GM12801 (cell line): ENCODE measurements around the gene CPN2.

Experiments
- TF ChIP-seq, protein P1 (sequence below): IDR thresholded peaks from one replicate; pipeline ENCODE4 v1.5.1; 2011; ENCODE audit warnings: control low read depth; ENCODE audit not compliant: insufficient read length; ENCODE audit errors: extremely low read depth

The CPN2 gene

GRCh38 chr3:194386648-194387047 is 35.5 kb upstream of the CPN2 start:
- TF ChIP-seq, protein P1, sequence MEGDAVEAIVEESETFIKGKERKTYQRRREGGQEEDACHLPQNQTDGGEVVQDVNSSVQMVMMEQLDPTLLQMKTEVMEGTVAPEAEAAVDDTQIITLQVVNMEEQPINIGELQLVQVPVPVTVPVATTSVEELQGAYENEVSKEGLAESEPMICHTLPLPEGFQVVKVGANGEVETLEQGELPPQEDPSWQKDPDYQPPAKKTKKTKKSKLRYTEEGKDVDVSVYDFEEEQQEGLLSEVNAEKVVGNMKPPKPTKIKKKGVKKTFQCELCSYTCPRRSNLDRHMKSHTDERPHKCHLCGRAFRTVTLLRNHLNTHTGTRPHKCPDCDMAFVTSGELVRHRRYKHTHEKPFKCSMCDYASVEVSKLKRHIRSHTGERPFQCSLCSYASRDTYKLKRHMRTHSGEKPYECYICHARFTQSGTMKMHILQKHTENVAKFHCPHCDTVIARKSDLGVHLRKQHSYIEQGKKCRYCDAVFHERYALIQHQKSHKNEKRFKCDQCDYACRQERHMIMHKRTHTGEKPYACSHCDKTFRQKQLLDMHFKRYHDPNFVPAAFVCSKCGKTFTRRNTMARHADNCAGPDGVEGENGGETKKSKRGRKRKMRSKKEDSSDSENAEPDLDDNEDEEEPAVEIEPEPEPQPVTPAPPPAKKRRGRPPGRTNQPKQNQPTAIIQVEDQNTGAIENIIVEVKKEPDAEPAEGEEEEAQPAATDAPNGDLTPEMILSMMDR, result no peak

DNA sequence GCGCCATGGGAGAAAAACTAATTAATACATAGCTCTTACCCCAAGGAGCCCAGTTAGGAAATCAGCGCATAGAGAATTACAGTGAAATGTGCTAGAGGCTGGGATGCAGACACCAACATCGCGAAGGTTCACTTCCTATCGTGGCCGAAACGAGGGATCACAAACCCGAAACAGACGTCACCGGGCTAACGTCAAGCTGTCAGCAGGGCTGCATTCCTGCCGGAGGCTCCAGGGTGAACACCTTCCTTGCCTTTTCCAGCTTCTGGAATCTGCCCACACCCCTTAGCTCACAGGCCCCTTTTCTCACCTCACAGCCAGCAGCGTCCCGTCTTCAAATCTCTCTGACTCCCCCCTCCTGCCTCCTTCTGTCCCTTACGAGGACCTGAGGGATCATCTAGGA is 34.9 kb upstream of the CPN2 start:
- TF ChIP-seq, protein P1, result no peak

DNA sequence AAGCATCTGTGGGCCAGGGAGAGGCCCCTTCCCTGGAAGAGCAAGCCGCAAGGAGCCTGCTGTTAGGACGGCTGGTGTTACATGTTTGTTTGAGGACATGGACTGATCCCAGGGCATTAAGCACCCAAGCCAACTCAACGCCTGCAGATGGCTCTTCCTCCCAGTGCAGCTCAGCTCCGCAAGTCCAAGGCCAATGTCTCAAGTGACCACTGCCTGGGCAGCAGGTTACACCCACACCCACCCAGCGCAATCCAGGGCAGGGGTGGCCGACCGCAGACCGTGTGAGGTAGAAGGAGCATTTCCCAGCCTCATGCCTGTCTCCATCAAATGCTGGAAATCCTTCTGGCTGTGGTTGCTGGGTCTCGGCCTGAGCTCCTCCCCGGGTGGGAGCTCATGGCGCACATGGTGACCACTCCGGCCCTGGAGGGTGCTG is 33.5 kb upstream of the CPN2 start:
- TF ChIP-seq, protein P1, result no peak

GRCh38 chr3:194384156-194384555 is 33.0 kb upstream of the CPN2 start:
- TF ChIP-seq, protein P1, result no peak

- TF ChIP-seq, protein P1, result no peak
Measured at GRCh38 chr3:194383276-194383940, 32.3 kb upstream of the CPN2 start.

GRCh38 chr3:194382892-194383223 is 31.7 kb upstream of the CPN2 start:
- TF ChIP-seq, protein P1, result no peak

DNA sequence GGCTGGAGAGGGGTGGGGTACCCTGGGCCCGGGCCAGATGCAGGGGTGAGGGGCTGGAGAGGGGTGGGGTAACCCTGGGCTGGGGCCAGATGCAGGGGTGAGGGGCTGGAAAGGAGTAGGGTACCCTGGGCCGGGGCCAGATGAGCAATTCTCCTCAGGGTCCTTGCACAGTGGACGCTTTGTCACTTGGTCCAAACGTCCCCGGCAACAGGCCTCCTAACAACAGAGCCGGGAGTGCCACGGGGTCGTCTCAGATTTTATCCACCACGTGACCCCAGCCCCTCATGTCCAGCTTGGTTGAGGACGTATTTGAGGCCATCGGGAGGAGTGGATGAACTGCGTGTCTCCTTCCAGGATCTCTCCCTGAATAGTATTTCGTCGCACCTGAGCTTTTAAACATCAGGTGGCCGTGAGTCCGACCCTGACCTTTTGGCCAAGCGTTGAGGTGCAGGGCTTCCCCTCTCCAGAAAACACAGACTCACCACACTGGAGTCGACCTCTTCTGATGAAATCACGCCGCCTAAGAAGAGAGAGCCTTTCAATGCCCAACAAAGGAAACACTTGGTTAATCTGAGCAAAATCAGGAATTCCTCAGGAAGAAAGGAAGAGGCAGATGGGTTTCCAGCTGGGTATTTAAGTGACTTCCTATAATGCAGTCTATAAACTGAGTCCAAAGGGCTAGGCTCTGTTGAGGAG is 31.2 kb upstream of the CPN2 start:
- TF ChIP-seq, protein P1, result no peak
